ENCODE measurements around the gene CASP10.
A peak's percentile ranks its signal among the peaks of the same experiment; 100 is the strongest.

Gene CASP10

GRCh38 chr2:201196803-201197202 lies 13.9 kb downstream of the CASP10 start:
- no peak for DNase-seq

DNA sequence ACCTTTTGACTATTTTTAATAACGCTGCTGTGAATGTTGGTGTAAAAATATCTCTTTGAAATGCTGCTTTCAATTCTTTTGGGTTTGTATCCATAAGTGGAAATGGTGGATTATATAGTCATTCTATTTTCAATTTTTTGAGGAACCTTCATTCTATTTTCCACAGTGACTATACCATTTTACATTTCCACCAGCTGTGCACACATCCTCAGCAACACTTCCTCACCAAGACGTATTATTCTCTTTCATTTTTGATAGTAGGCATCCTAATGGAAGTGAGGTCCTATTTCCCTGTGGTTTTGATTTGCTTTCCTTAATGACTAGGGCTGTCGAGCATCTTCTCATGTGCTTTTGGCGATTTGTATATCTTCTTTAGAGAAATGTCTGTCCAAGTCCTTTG lies 14.8 kb downstream of the CASP10 start:
- DNase-seq: no peak

- DNase-seq: no peak
These were observed 16.9 kb downstream of the CASP10 start for GRCh38 chr2:201199847-201200246.

DNA sequence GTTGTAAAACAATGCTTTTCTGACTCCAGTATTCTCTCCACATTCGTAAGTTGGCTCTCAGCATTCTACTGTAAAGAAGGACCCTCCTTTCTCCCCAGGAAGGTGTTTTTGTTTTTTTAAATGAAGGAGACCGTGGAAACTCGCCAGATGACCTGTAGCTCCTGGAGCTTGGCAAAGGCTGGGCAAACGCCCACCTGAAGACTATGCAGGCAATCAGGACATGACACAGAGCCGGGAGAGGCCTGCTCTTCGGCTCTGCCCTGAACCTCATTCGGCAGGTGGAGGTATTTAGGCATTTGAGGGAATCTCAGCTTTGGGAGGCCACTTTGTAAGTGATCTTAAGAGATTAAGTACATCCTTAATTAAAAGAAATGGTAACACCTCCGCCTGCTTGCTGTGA lies 17.4 kb downstream of the CASP10 start:
- DNase-seq: no peak

DNA sequence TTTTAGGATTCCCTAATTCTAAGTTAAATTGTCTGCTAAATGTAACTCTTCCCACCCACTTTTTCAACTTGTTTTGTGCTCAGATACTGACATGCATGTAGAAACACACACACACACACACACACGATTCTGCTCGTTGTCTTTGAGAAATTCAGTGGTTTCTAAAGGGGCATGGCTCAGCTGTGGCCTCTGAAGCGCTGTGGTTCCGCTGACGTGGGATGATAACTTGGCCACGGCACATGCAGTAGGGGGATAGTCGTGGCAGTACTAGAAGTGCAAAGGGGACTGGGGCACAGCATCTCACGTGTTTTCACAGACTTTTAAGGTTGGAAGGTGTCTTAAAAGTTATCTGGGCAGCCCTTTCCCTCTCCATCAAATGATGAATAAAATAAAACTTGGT lies 18.4 kb downstream of the CASP10 start:
- no peak for DNase-seq

GRCh38 chr2:201203916-201204654 lies 21.1 kb downstream of the CASP10 start:
- no peak for DNase-seq

- no peak for DNase-seq
These were observed 21.9 kb downstream of the CASP10 start for GRCh38 chr2:201204655-201205514.

DNA sequence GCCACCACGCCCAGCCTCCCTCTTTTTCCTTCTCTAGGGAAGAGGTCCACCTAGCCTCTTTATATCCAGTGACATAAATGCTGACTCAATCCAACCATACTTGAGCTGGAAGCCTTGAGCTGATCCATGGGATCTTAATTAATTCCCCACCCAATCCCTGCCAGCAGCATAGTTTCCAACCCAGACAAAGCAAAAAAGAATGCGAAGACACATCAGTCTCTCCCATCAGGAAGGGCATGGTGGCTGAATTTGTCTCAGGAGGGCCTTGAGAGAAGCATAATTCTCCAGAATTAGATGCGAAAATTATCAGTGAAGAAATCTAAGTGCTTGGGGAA lies 22.5 kb downstream of the CASP10 start:
- DNase-seq: no peak

GRCh38 chr2:201208563-201209252 lies 25.8 kb downstream of the CASP10 start:
- no peak for DNase-seq

- no peak for DNase-seq
These were observed 33.0 kb downstream of the CASP10 start for GRCh38 chr2:201215963-201216362.

DNA sequence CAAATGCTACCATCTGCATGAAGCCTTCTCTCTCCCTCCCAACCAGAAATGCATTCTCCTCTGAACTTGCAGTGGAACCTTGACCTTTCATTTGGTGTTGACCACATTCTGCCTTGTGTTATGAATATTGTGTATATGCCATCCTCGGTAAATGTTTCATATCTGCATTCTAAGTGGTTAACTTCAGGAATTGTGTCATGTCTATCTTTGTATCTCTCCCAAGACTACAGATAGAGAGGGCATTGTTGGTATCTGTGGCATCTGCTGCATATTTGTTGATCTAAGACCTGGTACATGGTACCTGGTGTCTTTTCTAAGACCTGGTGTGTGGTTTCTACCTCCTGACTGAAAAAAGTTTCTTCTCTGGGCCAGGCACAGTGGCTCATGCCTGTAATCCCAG lies 34.0 kb downstream of the CASP10 start:
- DNase-seq: no peak

DNA sequence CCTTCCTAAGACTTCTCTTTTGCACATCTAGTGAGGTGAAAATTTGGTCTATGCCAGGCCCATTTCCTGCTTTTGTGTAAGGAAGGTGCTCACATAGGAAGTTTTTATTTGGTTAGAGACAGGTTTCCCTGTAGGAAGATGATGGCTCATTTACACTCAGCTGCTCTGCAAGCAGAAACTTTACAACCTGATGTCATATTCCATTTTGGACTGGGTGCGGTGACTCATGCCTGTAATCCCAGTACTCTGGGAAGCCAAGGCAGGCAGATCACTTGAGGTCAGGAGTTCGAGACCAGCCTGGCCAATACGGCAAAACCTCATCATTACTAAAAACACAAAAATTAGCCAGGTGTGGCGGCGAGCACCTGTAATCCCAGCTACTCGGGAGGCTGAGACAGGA lies 35.8 kb downstream of the CASP10 start:
- DNase-seq: no peak

GRCh38 chr2:201219328-201220096 lies 36.6 kb downstream of the CASP10 start:
- no peak for DNase-seq

GRCh38 chr2:201220102-201220570 lies 37.2 kb downstream of the CASP10 start:
- no peak for DNase-seq

DNA sequence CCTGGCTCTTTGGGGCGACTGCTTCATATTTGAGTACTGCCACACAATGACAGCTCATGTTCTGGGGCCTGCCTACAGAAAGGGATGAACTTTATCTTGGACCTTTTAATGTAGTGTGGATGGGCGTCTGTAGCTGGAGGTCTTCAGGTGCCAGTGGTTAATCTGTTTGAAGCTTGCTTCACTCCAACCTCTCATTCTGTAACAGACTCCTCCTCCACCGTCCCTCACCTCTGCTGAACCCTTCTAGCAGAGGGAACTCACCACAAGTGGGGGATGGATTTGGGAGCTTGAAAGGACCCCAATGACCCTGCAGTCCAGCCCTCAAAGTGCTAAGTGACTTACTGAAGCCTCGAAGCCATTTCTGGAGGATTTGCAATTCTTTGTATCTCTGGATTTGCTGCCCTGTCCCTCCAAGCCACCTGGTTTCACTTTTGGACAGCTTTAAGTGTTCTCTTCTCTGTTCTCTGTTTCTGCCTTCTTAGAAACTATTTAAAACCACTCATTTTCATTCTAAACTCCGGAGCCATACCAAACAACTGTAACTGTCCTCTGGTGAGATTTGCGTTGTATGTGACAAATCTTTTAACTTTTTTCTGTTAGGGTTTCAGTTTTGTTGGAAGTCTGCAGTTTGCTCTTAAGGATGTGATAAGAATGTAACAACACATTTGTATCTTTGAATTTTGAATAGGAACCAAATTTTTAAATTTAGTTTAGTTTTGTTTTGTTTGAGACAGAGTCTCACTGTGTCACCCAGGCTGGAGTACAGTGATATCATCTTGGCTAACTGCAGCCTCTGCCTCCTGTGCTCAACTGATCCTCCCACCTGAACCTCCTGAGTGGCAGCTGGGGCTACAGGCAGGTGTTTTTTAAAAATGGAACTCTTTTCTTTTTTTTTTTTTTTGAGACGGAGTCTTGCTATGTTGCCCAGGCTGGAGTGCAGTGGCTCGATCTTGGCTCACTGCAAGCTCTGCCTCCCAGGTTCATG lies 40.4 kb downstream of the CASP10 start:
- DNase-seq: no peak

DNA sequence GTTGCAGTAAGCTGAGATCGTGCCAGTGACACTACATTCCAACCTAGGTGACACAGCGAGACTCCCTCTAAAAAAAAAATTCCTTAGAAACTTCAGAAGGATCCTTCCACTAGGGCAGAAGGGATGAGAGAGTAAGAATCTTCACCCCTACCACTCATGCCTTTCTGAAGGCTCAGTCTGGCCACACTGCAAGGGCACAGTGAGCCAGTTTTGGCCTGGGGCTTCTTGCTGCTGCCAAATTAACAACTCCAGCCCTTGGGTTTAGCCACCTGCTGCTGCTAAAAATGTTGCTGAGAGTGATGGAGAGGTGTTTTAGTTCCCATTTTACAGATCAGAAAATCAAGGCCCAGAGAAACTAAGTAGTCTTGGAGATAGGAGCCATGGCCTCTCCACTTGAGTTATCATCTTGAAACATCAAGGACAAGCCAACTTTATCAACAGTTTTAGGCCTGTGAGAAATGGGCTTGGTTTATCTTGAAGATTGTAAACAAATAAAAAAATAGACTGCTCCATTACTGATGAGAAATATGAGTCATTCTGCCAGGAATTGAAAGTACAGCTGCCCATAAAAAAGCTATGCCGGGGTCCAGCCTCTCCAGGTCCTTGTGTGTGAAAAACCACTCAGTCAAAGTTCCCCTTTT lies 45.5 kb downstream of the CASP10 start:
- DNase-seq: no peak

- DNase-seq: no peak
These were observed 46.0 kb downstream of the CASP10 start for GRCh38 chr2:201228912-201229290.

GRCh38 chr2:201231781-201232466 lies 49.0 kb downstream of the CASP10 start:
- DNase-seq: peak; percentile 93

- no peak for DNase-seq
These were observed 49.5 kb downstream of the CASP10 start for GRCh38 chr2:201232467-201232815.

GRCh38 chr2:201233192-201233811 lies 50.4 kb downstream of the CASP10 start:
- DNase-seq: peak; percentile 78
